OCI-LY7 (cell line): Measurements from ENCODE around the gene GALNT15. TPM values are rescaled to one million over a fixed set of nuclear protein-coding genes. Genes with fewer than 3 reads are reported as not detected.

Source experiments
- BruUV-seq: library from RNA; stranded (reverse); fragments of 400-500 nt; replicated peaks from 2 replicates; lab custom pipeline; 2021; lab: Mats Ljungman, UMichigan
- CTCF ChIA-PET: fragments of 300-600 bp; sonication (Branson Sonifier 250); formaldehyde crosslinking; loops from one replicate; lab custom pipeline; 2022; ENCODE audit warnings: antibody characterized with exemption; ENCODE audit not compliant: unreplicated experiment; lab: Charles Lee
- POLR2A ChIA-PET: fragments of 300-600 bp; sonication (Branson Sonifier 250); formaldehyde crosslinking; loops from one replicate; lab custom pipeline; 2022; ENCODE audit warnings: antibody characterized with exemption; lab: Charles Lee
- DNase-seq: peaks from one replicate; pipeline ENCODE4 v3.0.0-alpha.2; 2015; ENCODE audit warnings: low spot score
- H2AFZ ChIP-seq: fragments of 200-600 bp; sonication (generic), shearing (Covaris generic); 2 replicates; pipeline ENCODE4 v1.6.1; 2014; ENCODE audit warnings: mild to moderate bottlenecking, antibody characterized with exemption, low read length, moderate library complexity
- H3K27ac ChIP-seq: fragments of 200-600 bp; sonication (generic); 2 replicates; pipeline ENCODE4 v1.5.1; 2014; ENCODE audit warnings: mixed run types, low read depth, mild to moderate bottlenecking, moderate library complexity, low read length, inconsistent platforms; ENCODE audit not compliant: poor library complexity, severe bottlenecking
- H3K36me3 ChIP-seq: fragments of 200-600 bp; sonication (generic); 2 replicates; pipeline ENCODE4 v1.6.1; 2014; ENCODE audit warnings: mild to moderate bottlenecking, antibody characterized with exemption, low read length, moderate library complexity, mixed read lengths; ENCODE audit not compliant: insufficient read depth
- H3K4me1 ChIP-seq: fragments of 200-600 bp; sonication (generic); 2 replicates; pipeline ENCODE4 v1.5.1; 2014; ENCODE audit warnings: mild to moderate bottlenecking, low read length; ENCODE audit not compliant: insufficient read depth, poor library complexity, severe bottlenecking
- H3K4me2 ChIP-seq: fragments of 200-600 bp; sonication (generic); 2 replicates; pipeline ENCODE4 v1.6.1; 2014; ENCODE audit warnings: mild to moderate bottlenecking, low read length
- H3K4me3 ChIP-seq: fragments of 200-600 bp; sonication (generic); 2 replicates; pipeline ENCODE4 v1.5.1; 2014; ENCODE audit warnings: mild to moderate bottlenecking, low read depth, low read length; ENCODE audit not compliant: poor library complexity, severe bottlenecking
- H3K79me2 ChIP-seq: fragments of 200-600 bp; sonication (generic); 2 replicates; pipeline ENCODE4 v1.6.1; 2016; ENCODE audit warnings: low read depth, mild to moderate bottlenecking, low read length, moderate library complexity, mixed read lengths; ENCODE audit not compliant: insufficient read depth
- H3K9me2 ChIP-seq: fragments of 200-600 bp; sonication (generic); 2 replicates; pipeline ENCODE4 v1.6.1; 2016; ENCODE audit warnings: mild to moderate bottlenecking, low read length, mixed read lengths; ENCODE audit not compliant: insufficient read depth
- H3K9me3 ChIP-seq: fragments of 200-600 bp; sonication (generic); 2 replicates; pipeline ENCODE4 v1.6.1; 2014; ENCODE audit warnings: mild to moderate bottlenecking, mixed run types, low read length, mixed read lengths
- H4K20me1 ChIP-seq: fragments of 200-600 bp; sonication (generic); 2 replicates; pipeline ENCODE4 v1.6.1; 2014; ENCODE audit warnings: mild to moderate bottlenecking, antibody characterized with exemption, low read length, moderate library complexity, mixed read lengths; ENCODE audit not compliant: insufficient read depth
- CTCF ChIP-seq: fragments of 200-600 bp; sonication (generic); conservative IDR thresholded peaks from 2 replicates; pipeline ENCODE4 v1.5.1; 2014; ENCODE audit warnings: mild to moderate bottlenecking, antibody characterized with exemption, low read length, moderate library complexity, mixed read lengths
- EZH2phosphoT487 ChIP-seq: fragments of 200-600 bp; sonication (generic); IDR thresholded peaks from 2 replicates; pipeline ENCODE4 v1.6.1; 2018; ENCODE audit warnings: low read depth, borderline replicate concordance, mild to moderate bottlenecking, mixed run types, antibody characterized with exemption, low read length, moderate library complexity, mixed read lengths
- intact Hi-C: fragments of 100-400 bp; cut with micrococcal nuclease; formaldehyde crosslinking; loops from one replicate; pipeline ENCODE4 v1.10.0; 2022; ENCODE audit not compliant: unreplicated experiment
- total RNA-seq, 2 experiments: library from RNA; depleted of rRNA in 1 of 2; stranded (reverse); fragments of >200 nt in 1 of 2; shearing (Covaris generic) in 1 of 2; gene quantifications; 2 replicates each; pipeline ENCODE4 v1.2.3, GENCODE V29; 2014 to 2022

Gene GALNT15
- total RNA-seq, 2 experiments from 2014 or later, result 0.03 TPM; not detected in 1

GRCh38 chr3:16224325-16224724 lies 49.8 kb downstream of the GALNT15 start:
- H2AFZ ChIP-seq, result no peak overlapping the region
- no peak for TF ChIP-seq EZH2phosphoT487
- no peak for TF ChIP-seq CTCF

GRCh38 chr3:16227566-16227965 lies 53.1 kb downstream of the GALNT15 start:
- Histone ChIP-seq H3K36me3 (no peaks in the 10 kb centered on the region), H3K79me2 (no peaks in the 10 kb centered on the region), H3K4me3 (no peak overlapping the region), H3K9me3 (no peaks in the 10 kb centered on the region), H4K20me1 (no peaks in the 10 kb centered on the region), H3K4me2 (no peak overlapping the region), H3K27ac (no peak overlapping the region), H2AFZ (no peak overlapping the region), H3K4me1 (no peaks in the 10 kb centered on the region), H3K9me2 (no peaks in the 10 kb centered on the region)
- TF ChIP-seq EZH2phosphoT487, result no peak
- no peak for TF ChIP-seq CTCF
- no peak for DNase-seq
- CTCF ChIA-PET, result no interaction called here
- BruUV-seq, result no TSS peak
- POLR2A ChIA-PET, result interaction anchor here (0.6 to 0.7 kb wide), 3 partner anchors 27 to 839 kb away, joined by 3 to 4 read pairs (median 3); no protein-coding TSS in a partner anchor
- intact Hi-C loops, result no loop called here

More at GRCh38 chr3:16224325-16224724, 49.8 kb downstream of the GALNT15 start:
- no peak for DNase-seq
- ChIA-PET POLR2A (no interaction called here), CTCF (no interaction called here)
- intact Hi-C loops, result no loop called here
- Histone ChIP-seq H3K36me3 (no peaks in the 10 kb centered on the region), H3K4me3 (no peak overlapping the region), H3K27ac (no peak overlapping the region), H3K9me2 (no peaks in the 10 kb centered on the region), H3K79me2 (no peaks in the 10 kb centered on the region), H3K4me1 (no peaks in the 10 kb centered on the region), H4K20me1 (no peaks in the 10 kb centered on the region), H3K9me3 (no peaks in the 10 kb centered on the region), H3K4me2 (no peak overlapping the region)
- BruUV-seq, result no TSS peak

GRCh38 chr3:16229681-16230080 lies 55.2 kb downstream of the GALNT15 start:
- Histone ChIP-seq H3K4me2 (no peak overlapping the region), H3K27ac (no peak overlapping the region), H3K79me2 (no peaks in the 10 kb centered on the region), H3K9me3 (no peaks in the 10 kb centered on the region), H2AFZ (no peak overlapping the region), H3K4me3 (no peak overlapping the region), H4K20me1 (no peaks in the 10 kb centered on the region), H3K4me1 (no peaks in the 10 kb centered on the region), H3K36me3 (no peaks in the 10 kb centered on the region), H3K9me2 (no peaks in the 10 kb centered on the region)
- ChIA-PET CTCF (no interaction called here), POLR2A (interaction anchor here (0.7 kb wide), 1 partner anchor 9 kb away, joined by 3 read pairs; no protein-coding TSS in a partner anchor)
- no peak for DNase-seq
- intact Hi-C loops, result no loop called here
- no TSS peak for BruUV-seq
- no peak for TF ChIP-seq CTCF
- no peak for TF ChIP-seq EZH2phosphoT487
